ENCODE measurements around the gene NR1H4. TPM values are rescaled to one million over a fixed set of nuclear protein-coding genes. Genes with fewer than 3 reads are reported as not detected.

NR1H4 gene
- total and polyA plus RNA-seq, 2 donors from 2014 or later = 42.2 to 62.6 TPM

DNA sequence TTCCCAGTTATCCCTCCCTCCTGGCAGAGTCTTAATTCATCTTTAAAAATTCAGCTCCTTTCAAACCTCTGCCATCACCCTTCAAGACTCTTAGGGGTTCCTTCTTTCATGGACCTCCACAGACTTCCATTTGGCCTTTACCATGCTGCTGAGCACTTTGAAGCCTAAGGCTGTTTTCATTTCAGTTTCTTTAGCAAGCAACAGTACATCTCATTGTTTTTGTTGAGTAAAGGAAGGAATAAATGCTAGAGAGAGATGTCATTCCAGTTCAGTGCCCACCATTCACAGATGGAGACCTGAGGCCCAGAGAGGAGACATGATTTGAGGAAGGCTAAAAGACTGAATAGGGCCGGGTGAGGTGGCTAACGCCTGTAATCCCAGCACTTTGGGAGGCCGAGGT is 98.5 kb downstream of the NR1H4 start:
- no peak for FAIRE-seq
- TF ChIP-seq, protein P1, sequence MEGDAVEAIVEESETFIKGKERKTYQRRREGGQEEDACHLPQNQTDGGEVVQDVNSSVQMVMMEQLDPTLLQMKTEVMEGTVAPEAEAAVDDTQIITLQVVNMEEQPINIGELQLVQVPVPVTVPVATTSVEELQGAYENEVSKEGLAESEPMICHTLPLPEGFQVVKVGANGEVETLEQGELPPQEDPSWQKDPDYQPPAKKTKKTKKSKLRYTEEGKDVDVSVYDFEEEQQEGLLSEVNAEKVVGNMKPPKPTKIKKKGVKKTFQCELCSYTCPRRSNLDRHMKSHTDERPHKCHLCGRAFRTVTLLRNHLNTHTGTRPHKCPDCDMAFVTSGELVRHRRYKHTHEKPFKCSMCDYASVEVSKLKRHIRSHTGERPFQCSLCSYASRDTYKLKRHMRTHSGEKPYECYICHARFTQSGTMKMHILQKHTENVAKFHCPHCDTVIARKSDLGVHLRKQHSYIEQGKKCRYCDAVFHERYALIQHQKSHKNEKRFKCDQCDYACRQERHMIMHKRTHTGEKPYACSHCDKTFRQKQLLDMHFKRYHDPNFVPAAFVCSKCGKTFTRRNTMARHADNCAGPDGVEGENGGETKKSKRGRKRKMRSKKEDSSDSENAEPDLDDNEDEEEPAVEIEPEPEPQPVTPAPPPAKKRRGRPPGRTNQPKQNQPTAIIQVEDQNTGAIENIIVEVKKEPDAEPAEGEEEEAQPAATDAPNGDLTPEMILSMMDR (IDR thresholded peaks at IDR 0.05; ENCODE audit: borderline replicate concordance, extremely low read depth, insufficient read depth) = no peak

DNA sequence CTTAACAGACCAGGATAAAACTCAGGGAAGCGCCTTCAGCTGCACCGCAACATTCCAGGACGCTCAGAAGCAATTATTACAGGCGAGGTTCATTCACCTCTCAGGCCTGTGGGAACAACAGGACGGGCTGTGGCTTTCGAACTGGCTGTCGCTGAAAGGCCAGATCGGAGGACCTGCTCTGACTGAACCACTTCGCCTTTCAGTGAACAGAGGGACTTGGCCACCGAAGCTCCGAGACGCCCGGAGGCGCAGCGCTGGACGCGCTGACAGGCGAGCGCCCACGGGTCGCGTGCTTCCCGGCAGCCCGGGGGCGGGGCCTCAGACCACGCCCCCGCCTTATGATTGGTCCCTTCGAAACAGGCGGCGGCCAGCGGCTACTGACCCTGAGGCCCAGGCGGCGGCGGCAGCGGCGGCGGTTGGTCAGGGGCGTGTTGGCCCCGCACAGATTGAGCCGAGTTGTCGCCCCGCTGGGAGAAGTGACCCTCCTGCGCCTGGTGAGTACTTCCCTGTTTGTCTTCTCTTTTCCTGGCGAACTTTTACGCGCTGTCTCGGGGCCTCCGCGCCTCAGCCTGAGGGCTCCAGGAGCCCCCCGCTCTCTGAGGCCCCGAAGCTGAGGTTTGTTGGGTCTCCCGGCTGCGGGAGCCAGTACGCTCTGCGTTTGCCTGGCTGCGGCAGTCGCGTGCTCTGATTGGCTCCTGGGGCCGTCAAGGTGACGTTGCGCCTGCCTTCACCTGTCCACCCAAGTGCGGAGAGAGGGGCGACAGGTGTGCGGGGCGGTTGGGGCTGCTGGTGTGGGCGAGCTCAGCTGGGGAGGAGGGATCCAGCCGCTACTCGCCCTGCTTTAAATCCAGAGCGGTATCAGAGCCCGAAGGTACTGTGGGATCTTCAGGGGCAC is 99.9 kb downstream of the NR1H4 start, which contains the start of gene GAS2L3:
GAS2L3 (plus strand) TSS at position 393 of the 895 bp plus-strand sequence. CDS start 21,221 bp downstream, outside the sequence.
- peak within 1 kb of the TSS; percentile 58 to 79 (median 71) for H3K9ac ChIP-seq (ENCODE audit: low read length in 3 of 3)
- intact Hi-C loops (cut with DNase I) = no loop called here
- peak within 1 kb of the TSS in 1 of 2 donors; percentile 82 for H3K27ac ChIP-seq (ENCODE audit: low read depth in 2 of 2, low read length in 2 of 2)
- TF ChIP-seq, protein P1 (IDR thresholded peaks at IDR 0.05; ENCODE audit: borderline replicate concordance, extremely low read depth, insufficient read depth) = no peak
- DNase-seq (peak; percentile 92 to 96 (median 94)), FAIRE-seq (no peak)
- peak within 1 kb of the TSS; percentile 76 to 91 (median 82) for H3K4me3 ChIP-seq (ENCODE audit: low read length in 3 of 3)
- no peaks in the 10 kb centered on the region for H3K36me3 ChIP-seq (ENCODE audit: control insufficient read depth in 2 of 3, insufficient read depth in 3 of 3, low read length in 3 of 3)
- no peaks in the 10 kb centered on the region for H3K9me3 ChIP-seq (ENCODE audit: control insufficient read depth in 2 of 3, insufficient read depth in 1 of 3, low read length in 3 of 3)
- no peaks in the 10 kb centered on the region for H3K27me3 ChIP-seq (ENCODE audit: control insufficient read depth, insufficient read depth, low read length)
- H3K4me1 ChIP-seq (ENCODE audit: control insufficient read depth in 2 of 3, insufficient read depth in 2 of 3, low read depth in 1 of 3, low read length in 3 of 3) = peaks cover 0 to 9% (median 7%) of the 10 kb centered on the region in 3 donors

More for the DNA sequence above, 98.5 kb downstream of the NR1H4 start:
- intact Hi-C loops (cut with DNase I) = no loop called here
- H3K36me3 ChIP-seq (ENCODE audit: control insufficient read depth in 2 of 3, insufficient read depth in 3 of 3, low read length in 3 of 3) = no peaks in the 10 kb centered on the region
- no peak overlapping the region for H3K9ac ChIP-seq (ENCODE audit: low read length in 3 of 3)
- no peak for DNase-seq
- no peak overlapping the region for H3K4me3 ChIP-seq (ENCODE audit: low read length in 3 of 3)
- no peaks in the 10 kb centered on the region for H3K27me3 ChIP-seq (ENCODE audit: control insufficient read depth, insufficient read depth, low read length)
- H3K27ac ChIP-seq (ENCODE audit: low read depth in 2 of 2, low read length in 2 of 2) = no peak overlapping the region
- peaks cover 0 to 9% (median 7%) of the 10 kb centered on the region in 3 donors for H3K4me1 ChIP-seq (ENCODE audit: control insufficient read depth in 2 of 3, insufficient read depth in 2 of 3, low read depth in 1 of 3, low read length in 3 of 3)
- no peaks in the 10 kb centered on the region for H3K9me3 ChIP-seq (ENCODE audit: control insufficient read depth in 2 of 3, insufficient read depth in 1 of 3, low read length in 3 of 3)

DNA sequence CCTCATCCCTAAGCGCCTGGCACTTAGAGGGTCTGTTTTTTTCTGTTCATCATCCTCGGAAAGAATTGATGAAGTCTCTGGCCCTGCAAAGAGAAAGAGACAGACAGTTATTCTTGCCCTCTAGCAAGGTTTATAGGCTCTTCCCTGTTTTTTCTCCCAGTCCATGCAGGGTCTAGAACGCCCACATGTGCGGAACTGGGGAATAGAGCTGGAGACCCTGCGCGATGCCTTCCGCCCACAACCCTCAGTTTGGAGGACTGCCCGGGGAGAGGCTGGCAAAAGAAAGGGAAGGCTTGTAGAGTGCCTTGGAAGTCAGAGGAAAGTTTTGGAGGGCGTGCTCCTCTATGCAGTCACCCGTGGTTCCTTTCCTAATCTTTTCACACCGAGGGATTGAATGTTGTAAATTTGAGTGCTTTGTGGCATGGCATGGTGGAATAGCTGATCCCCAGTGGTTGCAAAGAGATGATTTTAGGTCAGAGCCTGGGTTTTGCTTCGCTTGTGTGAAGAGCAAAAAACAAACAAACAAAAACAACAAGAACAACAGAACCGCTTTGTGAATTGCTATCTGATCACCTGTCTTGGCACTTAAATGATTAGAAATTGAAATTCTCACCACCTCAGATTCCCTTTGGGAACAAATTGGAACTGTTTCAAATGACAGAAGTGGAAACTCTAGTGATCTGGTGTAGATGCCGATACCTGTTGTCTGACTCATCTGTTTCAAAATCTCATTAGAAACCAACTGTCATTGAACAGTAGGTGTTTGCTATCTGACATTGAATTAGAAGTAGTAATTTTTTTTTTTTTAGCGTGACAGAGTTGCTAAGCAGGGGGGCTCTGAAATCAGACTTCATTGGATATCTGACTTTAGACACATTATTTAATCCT is 100.8 kb downstream of the NR1H4 start:
- FAIRE-seq = no peak
- no peak overlapping the region for H3K27ac ChIP-seq (ENCODE audit: low read depth in 2 of 2, low read length in 2 of 2)
- no peaks in the 10 kb centered on the region for H3K36me3 ChIP-seq (ENCODE audit: control insufficient read depth in 2 of 3, insufficient read depth in 3 of 3, low read length in 3 of 3)
- intact Hi-C loops (cut with DNase I) = no loop called here
- H3K27me3 ChIP-seq (ENCODE audit: control insufficient read depth, insufficient read depth, low read length) = no peaks in the 10 kb centered on the region
- peaks cover 0 to 9% (median 7%) of the 10 kb centered on the region in 3 donors for H3K4me1 ChIP-seq (ENCODE audit: control insufficient read depth in 2 of 3, insufficient read depth in 2 of 3, low read depth in 1 of 3, low read length in 3 of 3)
- H3K9ac ChIP-seq (ENCODE audit: low read length in 3 of 3) = peak overlapping the region; percentile 46 to 79 (median 61)
- TF ChIP-seq, protein P1 (IDR thresholded peaks at IDR 0.05; ENCODE audit: borderline replicate concordance, extremely low read depth, insufficient read depth) = no peak
- peak in 4 of 5 donors; percentile 31 to 64 (median 54) for DNase-seq
- peak overlapping the region; percentile 76 to 82 (median 81) for H3K4me3 ChIP-seq (ENCODE audit: low read length in 3 of 3)
- H3K9me3 ChIP-seq (ENCODE audit: control insufficient read depth in 2 of 3, insufficient read depth in 1 of 3, low read length in 3 of 3) = no peaks in the 10 kb centered on the region
